HL-60 (cell line): ENCODE data around the gene INSC.

Experiments used
- CTCF ChIP-seq: IDR thresholded peaks from one replicate; pipeline ENCODE4 v1.5.1; 2011; ENCODE audit warnings: low read length, control low read depth, inconsistent platforms; ENCODE audit not compliant: insufficient read depth
- POLR2AphosphoS5 ChIP-seq: IDR thresholded peaks from 2 replicates; pipeline ENCODE4 v1.6.1; 2012; ENCODE audit warnings: low read depth
- REST ChIP-seq: IDR thresholded peaks from 2 replicates; pipeline ENCODE4 v1.6.1; 2012; ENCODE audit warnings: low read depth; ENCODE audit not compliant: insufficient replicate concordance
- SPI1 ChIP-seq: IDR thresholded peaks from 2 replicates; pipeline ENCODE4 v1.6.1; 2012; ENCODE audit warnings: low read depth, mild to moderate bottlenecking, borderline replicate concordance

- no peak for TF ChIP-seq CTCF
- no peak for TF ChIP-seq POLR2AphosphoS5
- no peak for TF ChIP-seq SPI1
- no peak for TF ChIP-seq REST
Measured at GRCh38 chr11:15158351-15159015, 43.8 kb downstream of the INSC start.
